GM12878 (cell line): ENCODE data around the gene RIMBP2. TPM values are rescaled to one million over a fixed set of nuclear protein-coding genes. Genes with fewer than 3 reads are reported as not detected.

Experiments used
- ATAC-seq: fragments of 200-7000 bp; cut with Tn5 transposase; 3 replicates; pipeline ENCODE4 v1.9.1; 2020; ENCODE audit warnings: mild to moderate bottlenecking, moderate library complexity
- BruUV-seq: library from RNA; stranded (reverse); fragments of 400-500 nt; replicated peaks from 2 replicates; lab custom pipeline; 2021; lab: Mats Ljungman, UMichigan
- CTCF ChIA-PET: fragments of 300-600 bp; sonication (Branson Sonifier 250); formaldehyde crosslinking; extraction: SDS; loops from one replicate; lab custom pipeline; 2021; ENCODE audit warnings: inconsistent platforms; lab: Yijun Ruan, JAX
- POLR2A ChIA-PET: fragments of 350-600 bp; formaldehyde crosslinking; extraction: SDS; loops from one replicate; lab custom pipeline; 2021; ENCODE audit warnings: inconsistent platforms; lab: Charles Lee
- RAD21 ChIA-PET: fragments of 300-600 bp; sonication (Branson Sonifier 250); formaldehyde crosslinking; loops from one replicate; lab custom pipeline; 2023; ENCODE audit warnings: antibody characterized with exemption; ENCODE audit not compliant: unreplicated experiment; lab: Charles Lee
- SMC1A ChIA-PET: fragments of 300-600 bp; sonication (Branson Sonifier 250); formaldehyde crosslinking; loops from one replicate; lab custom pipeline; 2023; ENCODE audit not compliant: unreplicated experiment, uncharacterized antibody; lab: Charles Lee
- DNase-seq: peaks from one replicate; pipeline ENCODE4 v3.0.0-alpha.2; 2011; ENCODE audit warnings: low read depth, low spot score
- FAIRE-seq: peaks from 3 replicates; lab custom pipeline; 2011; peaks lifted over from hg19 to GRCh38; lab: Jason Lieb, UNC
- H2AFZ ChIP-seq: 2 replicates; pipeline ENCODE4 v1.6.0; 2011; ENCODE audit warnings: low read depth, low read length, control low read depth; ENCODE audit not compliant: control insufficient read depth
- H3K27ac ChIP-seq: 2 replicates; pipeline ENCODE4 v1.5.1; 2011; ENCODE audit warnings: control low read depth; ENCODE audit not compliant: control insufficient read depth, insufficient read depth
- H3K27me3 ChIP-seq, 2 experiments: replicated peaks in 1 of 2; 2 replicates each; pipeline versions ENCODE4 v1.6.0 to v1.6.1; 2011; ENCODE audit warnings: low read length in 1 of 2; ENCODE audit not compliant: control insufficient read depth in 2 of 2, insufficient read depth in 2 of 2
- H3K36me3 ChIP-seq, 2 experiments: 2 replicates each; pipeline ENCODE4 v1.5.1; 2011; ENCODE audit warnings: low read length in 1 of 2; ENCODE audit not compliant: control insufficient read depth in 2 of 2, insufficient read depth in 2 of 2
- H3K4me1 ChIP-seq: 2 replicates; pipeline ENCODE4 v1.6.1; 2011; ENCODE audit warnings: mild to moderate bottlenecking, low read length, moderate library complexity, mixed read lengths; ENCODE audit not compliant: control insufficient read depth, insufficient read depth
- H3K4me2 ChIP-seq: 2 replicates; pipeline ENCODE4 v1.6.0; 2011; ENCODE audit warnings: control low read depth; ENCODE audit not compliant: control insufficient read depth, insufficient read depth
- H3K4me3 ChIP-seq: fragments of 200-600 bp; sonication (generic); 2 replicates; pipeline ENCODE4 v1.5.1; 2016
- H3K79me2 ChIP-seq: 2 replicates; pipeline ENCODE4 v1.6.0; 2011; ENCODE audit warnings: low read length; ENCODE audit not compliant: control insufficient read depth, insufficient read depth
- H3K9ac ChIP-seq: 2 replicates; pipeline ENCODE4 v1.8.0; 2011; ENCODE audit warnings: low read length, control low read depth, mixed read lengths; ENCODE audit not compliant: control insufficient read depth, insufficient read depth
- H3K9me3 ChIP-seq: replicated peaks from 3 replicates; pipeline ENCODE4 v1.5.1; 2011; ENCODE audit warnings: mild to moderate bottlenecking, low read length; ENCODE audit not compliant: control insufficient read depth, insufficient read depth
- H4K20me1 ChIP-seq: 2 replicates; pipeline ENCODE4 v1.6.0; 2011; ENCODE audit not compliant: control insufficient read depth, insufficient read depth
- BHLHE40 ChIP-seq, 2 experiments: fragments of 450-650 bp in 1 of 2; IDR thresholded peaks; 2 replicates each; pipeline ENCODE4 v1.6.1; 2011 to 2017; ENCODE audit warnings: low read depth in 2 of 2, borderline replicate concordance in 1 of 2, improper control_type of control experiment in 1 of 2, low read length in 1 of 2, mild to moderate bottlenecking in 1 of 2
- CREM ChIP-seq: IDR thresholded peaks from 2 replicates; pipeline ENCODE4 v1.6.1; 2014; ENCODE audit warnings: antibody characterized with exemption, low read depth
- EED ChIP-seq: sonication (generic); IDR thresholded peaks from 2 replicates; pipeline ENCODE4 v1.6.1; 2016; ENCODE audit warnings: antibody characterized with exemption, low read depth
- ETV6 ChIP-seq, 2 experiments: fragments of 450-650 bp in 1 of 2; IDR thresholded peaks in 1 of 2; conservative IDR thresholded peaks in 1 of 2; 2 replicates each; pipeline ENCODE4 v1.6.1; 2014; ENCODE audit warnings: antibody characterized with exemption in 1 of 2, borderline replicate concordance in 1 of 2, low read depth in 1 of 2, mild to moderate bottlenecking in 1 of 2, moderate library complexity in 1 of 2
- HDAC2 ChIP-seq: fragments of 200-600 bp; sonication (generic); IDR thresholded peaks from 2 replicates; pipeline ENCODE4 v1.6.1; 2017
- MEF2A ChIP-seq: IDR thresholded peaks from 2 replicates; pipeline ENCODE4 v1.6.1; 2011; ENCODE audit warnings: low read depth, mild to moderate bottlenecking, low read length, moderate library complexity; ENCODE audit not compliant: insufficient read depth
- NBN ChIP-seq: fragments of 450-650 bp; IDR thresholded peaks from 2 replicates; pipeline ENCODE4 v1.6.1; 2016
- RELA ChIP-seq: fragments of 450-650 bp; IDR thresholded peaks from 2 replicates; pipeline ENCODE4 v1.8.0; 2014; ENCODE audit warnings: borderline replicate concordance; ENCODE audit not compliant: partially characterized antibody
- TARDBP ChIP-seq: IDR thresholded peaks from 2 replicates; pipeline ENCODE4 v1.6.1; 2016; ENCODE audit warnings: borderline replicate concordance
- WGBS: methylation state at CpG from one replicate; pipeline ENCODE4 v1.1.6; 2016; ENCODE audit warnings: low lambda C conversion rate; ENCODE audit not compliant: insufficient replicate concordance, insufficient coverage; ENCODE audit errors: missing lambda C conversion rate; 5-methylcytosine and 5-hydroxymethylcytosine counted together
- in situ Hi-C: fragments of 300-500 bp; cut with MboI; formaldehyde crosslinking; loops from 9 replicates; pipeline ENCODE4 v1.14.3; 2018; ENCODE audit warnings: mixed read lengths
- intact Hi-C: fragments of 100-400 bp; cut with micrococcal nuclease; formaldehyde crosslinking; loops from one replicate; pipeline ENCODE4 v1.14.2; 2022; ENCODE audit not compliant: unreplicated experiment
- polyA plus RNA-seq, 11 experiments: library from polyadenylated mRNA; depleted of rRNA in 4 of 11; unstranded in 6 of 11; stranded (reverse) in 5 of 11; fragments of >200 nt; fragmentation: Nextera tagmentation in 4 of 11; fragmentation: Illumina TruSeq in 1 of 11; extraction: Ambion mirVana in 4 of 11; extraction: Trizol in 1 of 11; gene quantifications; 1 replicate in 1 of 11; 2 replicates in 10 of 11; pipeline versions ENCODE4 v1.2.1 to v1.2.3, GENCODE V29; 2011 to 2016; ENCODE audit warnings: inconsistent platforms in 2 of 11, missing spikeins in 2 of 11, low read depth in 1 of 11
- total RNA-seq, 4 experiments: library from RNA; depleted of rRNA in 3 of 4; stranded (reverse); fragments of >200 nt in 3 of 4; fragmentation: Illumina TruSeq in 1 of 4; extraction: Trizol in 1 of 4; gene quantifications; 2 replicates each; pipeline versions ENCODE4 v1.2.1 to v1.2.3, GENCODE V29; 2013 to 2021
- TF ChIP-seq, protein P1 (sequence below): fragments of 450-650 bp; IDR thresholded peaks from 2 replicates; pipeline ENCODE4 v1.6.1; 2018; ENCODE audit warnings: borderline replicate concordance, mild to moderate bottlenecking; ENCODE audit not compliant: partially characterized antibody
- TF ChIP-seq, protein P2 (sequence below): fragments of 450-650 bp; IDR thresholded peaks from 2 replicates; pipeline ENCODE4 v1.6.1; 2016; ENCODE audit warnings: mild to moderate bottlenecking
- TF ChIP-seq, protein P3 (sequence below): fragments of 450-650 bp; IDR thresholded peaks from 2 replicates; pipeline ENCODE4 v1.6.1; 2016; ENCODE audit warnings: mild to moderate bottlenecking

Gene RIMBP2
- total and polyA plus RNA-seq, 10 of the 15 experiments (the other 5 are each of a cell fraction or from before 2014, with no cell fraction given): 0.04 to 2.9 (median 0.07) TPM; not detected in 1

DNA sequence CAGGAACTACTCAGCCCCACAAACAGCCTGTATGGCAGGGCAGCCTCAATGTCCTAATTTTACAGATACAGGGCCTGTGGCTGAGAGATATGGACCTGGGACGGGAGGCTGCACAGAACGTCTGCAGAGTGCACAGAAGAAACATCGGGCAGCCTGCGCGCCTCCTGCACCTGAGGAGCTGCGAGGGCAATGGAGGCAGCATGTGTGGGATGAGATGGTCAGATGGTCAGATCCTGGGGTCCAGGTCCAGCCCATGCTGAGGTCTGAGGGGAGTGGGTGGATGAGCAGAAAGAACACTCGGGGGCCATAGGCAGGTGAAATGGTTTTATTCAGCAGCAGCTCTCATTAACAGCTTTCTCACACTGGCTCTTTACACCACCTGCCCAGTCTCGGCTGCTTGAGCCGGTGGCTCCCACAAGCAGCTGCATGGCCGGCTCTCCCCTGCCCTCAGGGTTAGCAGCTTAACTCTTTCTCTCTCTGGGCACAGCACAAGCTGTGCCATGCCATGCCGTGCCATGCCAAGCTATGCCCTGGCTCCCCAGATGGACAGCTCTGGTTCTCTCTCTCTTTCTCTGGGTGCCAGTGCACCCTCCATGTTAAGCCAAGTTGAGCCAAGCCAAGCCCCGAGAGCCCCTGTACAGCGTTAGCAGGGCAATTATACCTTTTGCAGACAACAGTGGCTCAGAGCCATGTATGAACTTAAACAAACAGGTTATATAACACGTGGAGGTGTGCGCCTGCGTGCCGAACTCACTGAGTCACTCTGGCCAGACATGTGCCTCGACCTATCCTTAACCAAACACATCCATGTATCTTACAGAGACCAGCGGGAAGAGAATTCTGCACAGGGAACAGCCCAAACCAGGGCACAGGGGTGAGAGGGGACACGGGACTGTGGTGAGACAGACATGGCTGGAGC is 47.6 kb downstream of the RIMBP2 start (continued):
- TF ChIP-seq, protein P1, sequence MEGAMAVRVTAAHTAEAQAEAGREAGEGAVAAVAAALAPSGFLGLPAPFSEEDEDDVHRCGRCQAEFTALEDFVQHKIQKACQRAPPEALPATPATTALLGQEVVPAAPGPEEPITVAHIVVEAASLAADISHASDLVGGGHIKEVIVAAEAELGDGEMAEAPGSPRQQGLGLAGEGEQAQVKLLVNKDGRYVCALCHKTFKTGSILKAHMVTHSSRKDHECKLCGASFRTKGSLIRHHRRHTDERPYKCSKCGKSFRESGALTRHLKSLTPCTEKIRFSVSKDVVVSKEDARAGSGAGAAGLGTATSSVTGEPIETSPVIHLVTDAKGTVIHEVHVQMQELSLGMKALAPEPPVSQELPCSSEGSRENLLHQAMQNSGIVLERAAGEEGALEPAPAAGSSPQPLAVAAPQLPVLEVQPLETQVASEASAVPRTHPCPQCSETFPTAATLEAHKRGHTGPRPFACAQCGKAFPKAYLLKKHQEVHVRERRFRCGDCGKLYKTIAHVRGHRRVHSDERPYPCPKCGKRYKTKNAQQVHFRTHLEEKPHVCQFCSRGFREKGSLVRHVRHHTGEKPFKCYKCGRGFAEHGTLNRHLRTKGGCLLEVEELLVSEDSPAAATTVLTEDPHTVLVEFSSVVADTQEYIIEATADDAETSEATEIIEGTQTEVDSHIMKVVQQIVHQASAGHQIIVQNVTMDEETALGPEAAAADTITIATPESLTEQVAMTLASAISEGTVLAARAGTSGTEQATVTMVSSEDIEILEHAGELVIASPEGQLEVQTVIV: no peak
- TF ChIP-seq HDAC2 (no peak), EED (no peak), NBN (no peak)

DNA sequence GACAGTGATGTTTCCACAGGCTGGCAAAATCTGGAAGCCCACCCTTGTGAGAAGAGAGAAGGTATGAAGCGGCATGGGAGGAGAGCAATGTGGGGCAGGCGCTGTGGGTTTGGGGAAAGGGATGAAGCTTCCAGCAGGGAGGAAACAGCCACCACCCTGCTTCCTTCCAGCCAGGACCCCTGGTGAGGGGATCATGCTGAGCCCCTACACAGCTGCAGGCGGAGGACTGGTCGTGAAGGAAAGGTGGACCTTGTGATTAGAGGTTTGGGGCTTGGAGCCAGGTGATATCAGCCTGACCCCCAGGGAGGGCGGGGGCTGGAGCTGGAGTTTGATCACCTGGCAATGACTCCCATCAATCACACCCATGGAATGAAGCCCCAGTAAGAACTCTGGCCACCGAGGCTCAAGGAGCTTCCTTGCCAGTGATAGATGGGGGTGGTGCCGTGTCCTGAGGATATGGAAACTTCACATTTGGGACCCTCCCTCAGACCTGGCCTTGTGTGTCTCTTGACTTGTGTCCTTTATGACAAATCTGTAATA is 48.6 kb downstream of the RIMBP2 start:
- in situ Hi-C loops (no loop called here), intact Hi-C loops (no loop called here)
- no peak overlapping the region for H2AFZ ChIP-seq
- no peaks in the 10 kb centered on the region for H3K36me3 ChIP-seq
- TF ChIP-seq, protein P2, sequence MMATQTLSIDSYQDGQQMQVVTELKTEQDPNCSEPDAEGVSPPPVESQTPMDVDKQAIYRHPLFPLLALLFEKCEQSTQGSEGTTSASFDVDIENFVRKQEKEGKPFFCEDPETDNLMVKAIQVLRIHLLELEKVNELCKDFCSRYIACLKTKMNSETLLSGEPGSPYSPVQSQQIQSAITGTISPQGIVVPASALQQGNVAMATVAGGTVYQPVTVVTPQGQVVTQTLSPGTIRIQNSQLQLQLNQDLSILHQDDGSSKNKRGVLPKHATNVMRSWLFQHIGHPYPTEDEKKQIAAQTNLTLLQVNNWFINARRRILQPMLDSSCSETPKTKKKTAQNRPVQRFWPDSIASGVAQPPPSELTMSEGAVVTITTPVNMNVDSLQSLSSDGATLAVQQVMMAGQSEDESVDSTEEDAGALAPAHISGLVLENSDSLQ: no peak
- TF ChIP-seq, protein P3, sequence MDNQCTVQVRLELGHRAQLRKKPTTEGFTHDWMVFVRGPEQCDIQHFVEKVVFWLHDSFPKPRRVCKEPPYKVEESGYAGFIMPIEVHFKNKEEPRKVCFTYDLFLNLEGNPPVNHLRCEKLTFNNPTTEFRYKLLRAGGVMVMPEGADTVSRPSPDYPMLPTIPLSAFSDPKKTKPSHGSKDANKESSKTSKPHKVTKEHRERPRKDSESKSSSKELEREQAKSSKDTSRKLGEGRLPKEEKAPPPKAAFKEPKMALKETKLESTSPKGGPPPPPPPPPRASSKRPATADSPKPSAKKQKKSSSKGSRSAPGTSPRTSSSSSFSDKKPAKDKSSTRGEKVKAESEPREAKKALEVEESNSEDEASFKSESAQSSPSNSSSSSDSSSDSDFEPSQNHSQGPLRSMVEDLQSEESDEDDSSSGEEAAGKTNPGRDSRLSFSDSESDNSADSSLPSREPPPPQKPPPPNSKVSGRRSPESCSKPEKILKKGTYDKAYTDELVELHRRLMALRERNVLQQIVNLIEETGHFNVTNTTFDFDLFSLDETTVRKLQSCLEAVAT: no peak
- TF ChIP-seq MEF2A (no peak), CREM (no peak), TARDBP (no peak), BHLHE40 (IDR thresholded peaks at IDR 0.05; ENCODE audit: borderline replicate concordance in 1 of 2, low read depth in 2 of 2, low read length in 1 of 2) (no peak), RELA (no peak), ETV6 (conservative IDR thresholded peaks at IDR 0.05 in 1 of 2, IDR thresholded peaks at IDR 0.05 in 1 of 2; ENCODE audit: borderline replicate concordance in 1 of 2, low read depth in 1 of 2) (no peak)
- ATAC-seq: no peak
- FAIRE-seq: no peak
- H4K20me1 ChIP-seq: no peaks in the 10 kb centered on the region
- ChIA-PET SMC1A (no interaction called here), POLR2A (no interaction called here), CTCF (no interaction called here), RAD21 (no interaction called here)
- no peaks in the 10 kb centered on the region; the same call in 2 of the 3 replicates for H3K9me3 ChIP-seq
- no TSS peak for BruUV-seq
- DNase-seq: no peak
- no peak overlapping the region for H3K9ac ChIP-seq
- no peak overlapping the region for H3K27ac ChIP-seq
- 30% methylated on average over 7 of the region's 7 CpGs for WGBS
- H3K27me3 ChIP-seq: no peaks in the 10 kb centered on the region
- H3K4me3 ChIP-seq: no peak overlapping the region
- H3K4me2 ChIP-seq: no peak overlapping the region
- H3K79me2 ChIP-seq: no peaks in the 10 kb centered on the region
- H3K4me1 ChIP-seq: no peaks in the 10 kb centered on the region
